Kidney (tissue), 14 donors: ENCODE results near the gene CCDC192. TPM values are rescaled to one million over a fixed set of nuclear protein-coding genes. Genes with fewer than 3 reads are reported as not detected.

Experiments used
- DNase-seq, 5 donors: peaks; one replicate each; pipeline ENCODE4 v3.0.0-alpha.2; 2013 to 2020
- FAIRE-seq: peaks from 2 replicates; lab custom pipeline; 2012; peaks lifted over from hg19 to GRCh38; lab: Jason Lieb, UNC
- H3K27ac ChIP-seq, 2 donors: one replicate each; pipeline ENCODE4 v1.7.0; 2013; ENCODE audit warnings: low read depth in 2 of 2, low read length in 2 of 2, inconsistent platforms in 1 of 2
- H3K27me3 ChIP-seq: one replicate; pipeline ENCODE4 v1.7.1; 2013; ENCODE audit warnings: low read length, inconsistent platforms; ENCODE audit not compliant: control insufficient read depth, insufficient read depth
- H3K36me3 ChIP-seq, 3 donors: one replicate each; pipeline versions ENCODE4 v1.7.0 to v1.7.1; 2013; ENCODE audit warnings: low read length in 3 of 3, control low read depth in 1 of 3, inconsistent platforms in 1 of 3; ENCODE audit not compliant: insufficient read depth in 3 of 3, control insufficient read depth in 2 of 3
- H3K4me1 ChIP-seq, 3 donors: one replicate each; pipeline versions ENCODE4 v1.7.0 to v1.7.1; 2013; ENCODE audit warnings: low read length in 3 of 3, inconsistent platforms in 1 of 3, low read depth in 1 of 3; ENCODE audit not compliant: control insufficient read depth in 2 of 3, insufficient read depth in 2 of 3
- H3K4me3 ChIP-seq, 3 donors: one replicate each; pipeline versions ENCODE4 v1.7.0 to v1.8.1; 2013; ENCODE audit warnings: low read length in 3 of 3, control low read depth in 1 of 3, inconsistent platforms in 1 of 3
- H3K9ac ChIP-seq, 3 donors: one replicate each; pipeline versions ENCODE4 v1.7.0 to v1.7.1; 2013; ENCODE audit warnings: low read length in 3 of 3, control low read depth in 1 of 3, inconsistent platforms in 1 of 3
- H3K9me3 ChIP-seq, 3 donors: one replicate each; pipeline versions ENCODE4 v1.7.0 to v1.7.1; 2013; ENCODE audit warnings: low read length in 3 of 3, control low read depth in 1 of 3, inconsistent platforms in 1 of 3; ENCODE audit not compliant: control insufficient read depth in 2 of 3, insufficient read depth in 1 of 3
- CTCF ChIP-seq: IDR thresholded peaks from 3 replicates; pipeline ENCODE4 v1.5.1; 2012; ENCODE audit warnings: mild to moderate bottlenecking, moderate library complexity, borderline replicate concordance; ENCODE audit not compliant: insufficient read depth; ENCODE audit errors: extremely low read depth
- intact Hi-C: fragments of 100-400 bp; cut with DNase I; formaldehyde crosslinking; loops from one replicate; pipeline ENCODE4 v1.11.1; 2022
- polyA plus RNA-seq: library from polyadenylated mRNA; stranded (reverse); fragments of 350-450 nt; fragmentation: Illumina TruSeq; extraction: RNeasy Lipid Tissue Mini Kit (QIAGEN cat#74804); gene quantifications from one replicate; pipeline ENCODE4 v1.2.3, GENCODE V29; 2014; ENCODE audit warnings: low read depth, low replicate concordance; ENCODE audit not compliant: insufficient read depth
- total RNA-seq: library from RNA; stranded (reverse); fragmentation: NEBNext Ultra II Directional; extraction: Animal tissue kit (Norgen Biotek cat#: 25700); gene quantifications from one replicate; pipeline ENCODE4 v1.2.1, GENCODE V29; 2021
- donor health status: control.
- donor health status: control.
- donor health status: control.
- donor health status: control.
- donor health status: control.
- donor health status: DM: yes; HTN: yes; CAD: no.
- donor health status: Normal renal cell carcinoma (clear cell type).

Gene CCDC192
- total and polyA plus RNA-seq, 2 donors from 2014 or later = not detected

GRCh38 chr5:127916885-127917573, 213.8 kb downstream of the CCDC192 start:
- H3K4me1 ChIP-seq = no peaks in the 10 kb centered on the region
- intact Hi-C loops = no loop called here
- H3K9ac ChIP-seq = no peak overlapping the region
- TF ChIP-seq CTCF = no peak
- no peak overlapping the region for H3K4me3 ChIP-seq
- H3K36me3 ChIP-seq = no peaks in the 10 kb centered on the region
- no peak for DNase-seq
- no peaks in the 10 kb centered on the region for H3K9me3 ChIP-seq
- FAIRE-seq = no peak
- H3K27me3 ChIP-seq = no peaks in the 10 kb centered on the region
- no peak overlapping the region for H3K27ac ChIP-seq

GRCh38 chr5:127919006-127919796, 216.0 kb downstream of the CCDC192 start:
- no peak for DNase-seq
- H3K9me3 ChIP-seq = no peaks in the 10 kb centered on the region
- TF ChIP-seq CTCF = no peak
- no peak overlapping the region for H3K27ac ChIP-seq
- H3K4me3 ChIP-seq = no peak overlapping the region
- H3K36me3 ChIP-seq = no peaks in the 10 kb centered on the region
- H3K4me1 ChIP-seq = no peaks in the 10 kb centered on the region
- no peak overlapping the region for H3K9ac ChIP-seq
- intact Hi-C loops = no loop called here
- no peaks in the 10 kb centered on the region for H3K27me3 ChIP-seq
- no peak for FAIRE-seq

GRCh38 chr5:127919818-127920217, 216.6 kb downstream of the CCDC192 start:
- Histone ChIP-seq H3K27ac (no peak overlapping the region), H3K9ac (no peak overlapping the region), H3K27me3 (no peaks in the 10 kb centered on the region), H3K4me3 (no peak overlapping the region), H3K9me3 (no peaks in the 10 kb centered on the region), H3K36me3 (no peaks in the 10 kb centered on the region), H3K4me1 (no peaks in the 10 kb centered on the region)
- no peak for FAIRE-seq
- intact Hi-C loops = no loop called here
- TF ChIP-seq CTCF = no peak
- no peak for DNase-seq
